ENCODE measurements around the gene ATG16L1.

The ATG16L1 gene

GRCh38 chr2:233270951-233271350 lies 19.5 kb downstream of the ATG16L1 start:
- Histone ChIP-seq H3K27ac (ENCODE audit: low read length) (no peak overlapping the region), H3K9ac (ENCODE audit: low read length) (no peak overlapping the region), H3K4me1 (ENCODE audit: low read length) (no peaks in the 10 kb centered on the region), H3K4me2 (ENCODE audit: low read length) (no peak overlapping the region), H3K27me3 (ENCODE audit: low read depth, low read length) (no peaks in the 10 kb centered on the region), H4K20me1 (ENCODE audit: insufficient read depth, low read length) (no peaks in the 10 kb centered on the region), H3K4me3 (ENCODE audit: low read length) (no peak overlapping the region), H2AFZ (ENCODE audit: low read depth, low read length) (no peak overlapping the region), H3K79me2 (ENCODE audit: low read length) (no peaks in the 10 kb centered on the region), H3K9me3 (ENCODE audit: insufficient read depth, low read length) (no peaks in the 10 kb centered on the region), H3K36me3 (replicated peaks; ENCODE audit: low read depth, low read length) (peaks cover 19% of the 10 kb centered on the region)
- no peak for TF ChIP-seq EZH2phosphoT487 (IDR thresholded peaks at IDR 0.05; ENCODE audit: low read depth)
- no peak for TF ChIP-seq CTCF (IDR thresholded peaks at IDR 0.05; ENCODE audit: low read depth, low read length)

GRCh38 chr2:233271693-233272092 lies 20.2 kb downstream of the ATG16L1 start:
- H2AFZ ChIP-seq (ENCODE audit: low read depth, low read length), result no peak overlapping the region
- H3K9ac ChIP-seq (ENCODE audit: low read length), result no peak overlapping the region
- peaks cover 18% of the 10 kb centered on the region for H3K36me3 ChIP-seq (replicated peaks; ENCODE audit: low read depth, low read length)
- H4K20me1 ChIP-seq (ENCODE audit: insufficient read depth, low read length), result no peaks in the 10 kb centered on the region
- no peak overlapping the region for H3K4me3 ChIP-seq (ENCODE audit: low read length)
- no peaks in the 10 kb centered on the region for H3K4me1 ChIP-seq (ENCODE audit: low read length)
- no peak overlapping the region for H3K27ac ChIP-seq (ENCODE audit: low read length)
- H3K4me2 ChIP-seq (ENCODE audit: low read length), result no peak overlapping the region
- no peaks in the 10 kb centered on the region for H3K79me2 ChIP-seq (ENCODE audit: low read length)
- H3K9me3 ChIP-seq (ENCODE audit: insufficient read depth, low read length), result no peaks in the 10 kb centered on the region
- H3K27me3 ChIP-seq (ENCODE audit: low read depth, low read length), result no peaks in the 10 kb centered on the region
- TF ChIP-seq CTCF (IDR thresholded peaks at IDR 0.05; ENCODE audit: low read depth, low read length) (no peak), EZH2phosphoT487 (IDR thresholded peaks at IDR 0.05; ENCODE audit: low read depth) (no peak)

- Histone ChIP-seq H3K4me2 (ENCODE audit: low read length) (no peak overlapping the region), H4K20me1 (ENCODE audit: insufficient read depth, low read length) (no peaks in the 10 kb centered on the region), H3K27me3 (ENCODE audit: low read depth, low read length) (no peaks in the 10 kb centered on the region), H2AFZ (ENCODE audit: low read depth, low read length) (no peak overlapping the region), H3K36me3 (replicated peaks; ENCODE audit: low read depth, low read length) (peaks cover 27% of the 10 kb centered on the region), H3K27ac (ENCODE audit: low read length) (no peak overlapping the region), H3K9me3 (ENCODE audit: insufficient read depth, low read length) (no peaks in the 10 kb centered on the region), H3K4me3 (ENCODE audit: low read length) (no peak overlapping the region), H3K4me1 (ENCODE audit: low read length) (no peaks in the 10 kb centered on the region), H3K79me2 (ENCODE audit: low read length) (no peaks in the 10 kb centered on the region), H3K9ac (ENCODE audit: low read length) (no peak overlapping the region)
- TF ChIP-seq EZH2phosphoT487 (IDR thresholded peaks at IDR 0.05; ENCODE audit: low read depth) (no peak), CTCF (IDR thresholded peaks at IDR 0.05; ENCODE audit: low read depth, low read length) (no peak)
These were observed 21.6 kb downstream of the ATG16L1 start for GRCh38 chr2:233273120-233273519.

GRCh38 chr2:233275223-233275622 lies 23.8 kb downstream of the ATG16L1 start:
- H3K79me2 ChIP-seq (ENCODE audit: low read length), result no peaks in the 10 kb centered on the region
- H3K36me3 ChIP-seq (replicated peaks; ENCODE audit: low read depth, low read length), result peaks cover 32% of the 10 kb centered on the region
- no peaks in the 10 kb centered on the region for H3K4me1 ChIP-seq (ENCODE audit: low read length)
- no peak overlapping the region for H2AFZ ChIP-seq (ENCODE audit: low read depth, low read length)
- H3K27ac ChIP-seq (ENCODE audit: low read length), result no peak overlapping the region
- no peaks in the 10 kb centered on the region for H3K27me3 ChIP-seq (ENCODE audit: low read depth, low read length)
- no peaks in the 10 kb centered on the region for H4K20me1 ChIP-seq (ENCODE audit: insufficient read depth, low read length)
- no peak overlapping the region for H3K9ac ChIP-seq (ENCODE audit: low read length)
- TF ChIP-seq EZH2phosphoT487 (IDR thresholded peaks at IDR 0.05; ENCODE audit: low read depth) (no peak), CTCF (IDR thresholded peaks at IDR 0.05; ENCODE audit: low read depth, low read length) (no peak)
- no peaks in the 10 kb centered on the region for H3K9me3 ChIP-seq (ENCODE audit: insufficient read depth, low read length)
- no peak overlapping the region for H3K4me2 ChIP-seq (ENCODE audit: low read length)
- H3K4me3 ChIP-seq (ENCODE audit: low read length), result no peak overlapping the region

Data from OCI-LY3 (cell line).